Activated naive CD4-positive, alpha-beta T cell treated with Interleukin-2 at 50 U/mL for 16 hours (primary cell): ENCODE results near the gene ZNF878.
"Not testable (repeated sequence)": the region's sequence is repeated elsewhere in the genome, so short reads cannot be mapped to it uniquely, and the experiment has no call there.

Source experiments
- DNase-seq: peaks from one replicate; pipeline ENCODE4 v3.0.0-alpha.2; 2020

Gene ZNF878

DNA sequence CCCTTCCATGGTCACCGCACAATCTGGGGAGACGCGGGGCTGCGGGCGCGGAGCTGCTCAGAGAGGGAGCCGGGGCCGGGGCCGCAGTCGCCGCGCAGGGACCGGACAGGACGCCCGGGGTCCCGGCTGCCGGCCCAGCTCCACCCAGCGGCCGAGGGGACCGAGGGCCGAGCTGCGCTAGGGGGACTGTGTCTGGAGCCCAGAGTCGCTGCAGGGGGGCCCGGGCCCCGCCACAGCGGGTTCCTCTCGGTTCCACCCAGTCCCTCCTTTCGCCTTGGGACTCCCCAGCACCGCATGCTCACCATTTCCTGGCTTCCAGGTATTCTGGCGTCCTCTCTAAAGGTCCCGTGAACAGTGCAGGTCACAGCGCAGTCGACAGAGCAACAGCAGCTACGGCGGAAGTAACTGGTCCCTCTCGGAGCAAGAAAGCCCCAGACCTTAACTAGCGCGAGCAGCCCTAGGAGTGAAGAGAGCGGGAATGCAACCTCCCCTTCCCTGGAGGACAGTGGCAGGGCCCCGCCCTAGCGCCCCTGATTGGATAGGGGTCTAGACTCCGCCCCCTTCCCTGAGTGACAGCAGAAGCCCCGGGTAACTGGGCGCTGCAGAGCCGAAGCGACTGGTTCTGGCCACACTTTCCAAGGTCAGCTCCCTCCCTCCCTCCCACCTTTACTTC is at the start of gene ZNF878:
Gene ZNF878 (minus strand): TSS at position 465 of the 673 bp plus-strand sequence. CDS start 160 bp downstream, at position 305.
- DNase-seq, result peak; percentile 56

DNA sequence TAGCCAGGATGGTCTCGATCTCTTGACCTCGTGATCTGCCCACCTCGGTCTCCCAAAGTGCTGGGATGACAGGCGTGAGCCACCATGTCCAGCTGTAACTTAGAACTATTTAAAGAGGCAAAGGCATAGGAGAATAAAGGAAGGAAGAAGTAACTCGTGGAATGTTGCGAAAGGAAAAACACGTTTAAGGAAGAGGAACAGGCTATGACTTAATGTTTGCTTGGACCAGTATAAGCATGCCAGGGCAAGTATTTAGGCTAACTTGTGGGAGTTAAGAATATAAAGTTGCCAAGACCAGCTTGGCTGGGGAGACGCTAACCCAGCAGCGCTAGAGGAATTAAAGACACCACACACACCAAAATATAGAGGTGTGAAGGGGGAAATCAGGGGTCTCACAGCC is 45.3 kb upstream of the ZNF878 start:
- DNase-seq, result no peak

DNA sequence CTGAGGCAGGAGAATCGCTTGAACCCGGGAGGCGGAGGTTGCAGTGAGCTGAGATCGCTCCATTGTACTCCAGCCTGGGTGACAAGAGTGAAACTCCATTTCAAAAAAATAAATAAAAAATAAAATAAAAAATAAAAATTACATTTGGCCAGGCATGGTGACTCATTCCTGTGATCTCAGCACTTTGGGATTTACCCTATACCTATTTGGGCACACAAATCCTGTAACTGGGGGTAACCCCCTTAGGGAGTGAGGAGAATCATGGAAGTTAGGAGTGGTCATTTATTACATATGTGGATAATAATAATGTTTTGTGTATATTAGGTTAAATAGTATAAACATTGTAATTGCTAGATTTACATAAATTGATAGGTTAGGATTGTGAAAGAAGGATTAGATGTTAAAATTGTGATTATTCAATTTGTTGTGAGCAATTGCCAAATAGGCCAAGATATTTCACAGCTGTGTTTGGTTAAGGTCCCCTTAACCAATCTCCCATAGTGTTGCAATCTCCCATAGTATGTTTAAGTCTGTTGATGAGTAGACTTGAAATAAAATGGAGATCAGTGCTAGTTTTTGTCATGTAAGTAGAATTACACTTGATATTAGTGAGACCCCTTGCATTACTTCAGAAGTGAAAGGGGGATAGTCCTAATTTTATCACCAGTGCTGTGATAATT is 42.5 kb upstream of the ZNF878 start:
- DNase-seq, result no peak

DNA sequence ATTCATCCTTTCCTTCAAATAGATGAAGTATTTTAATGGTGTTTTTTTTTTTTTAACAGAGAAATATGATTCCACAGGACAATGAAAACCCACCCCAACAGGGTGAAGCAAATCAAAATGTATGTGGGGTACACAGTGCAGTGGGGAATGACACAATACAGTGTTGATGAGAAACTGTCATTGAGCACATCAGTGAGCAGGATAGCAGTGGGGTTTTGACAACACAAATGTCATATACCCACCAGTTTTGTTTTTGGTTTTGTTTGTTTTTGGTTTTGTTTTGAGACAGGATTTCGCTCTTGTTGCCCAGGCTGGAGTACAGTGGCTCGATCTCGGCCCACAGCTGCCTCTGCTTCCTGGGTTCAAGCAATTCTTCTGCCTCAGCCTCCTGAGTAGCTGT is 41.0 kb upstream of the ZNF878 start:
- DNase-seq, result no peak

DNA sequence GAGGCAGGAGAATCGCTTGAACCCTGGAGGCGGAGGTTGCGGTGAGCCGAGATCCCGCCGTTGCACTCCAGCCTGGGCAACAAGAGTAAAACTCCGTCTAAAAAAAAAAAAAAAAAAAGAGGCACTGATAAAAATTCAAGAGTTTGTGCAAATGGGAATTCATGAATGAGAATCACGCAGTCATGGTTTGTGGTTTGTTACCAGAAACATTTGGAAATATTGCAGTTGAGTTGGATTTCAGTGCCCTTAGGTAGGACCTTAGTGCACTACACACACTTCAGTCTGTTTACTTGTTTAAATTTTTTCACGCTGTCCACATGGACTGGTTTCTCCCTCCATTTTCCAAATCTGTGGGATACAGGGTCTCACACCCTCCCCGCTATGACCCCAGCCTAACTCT is 40.2 kb upstream of the ZNF878 start:
- DNase-seq, result no peak

DNA sequence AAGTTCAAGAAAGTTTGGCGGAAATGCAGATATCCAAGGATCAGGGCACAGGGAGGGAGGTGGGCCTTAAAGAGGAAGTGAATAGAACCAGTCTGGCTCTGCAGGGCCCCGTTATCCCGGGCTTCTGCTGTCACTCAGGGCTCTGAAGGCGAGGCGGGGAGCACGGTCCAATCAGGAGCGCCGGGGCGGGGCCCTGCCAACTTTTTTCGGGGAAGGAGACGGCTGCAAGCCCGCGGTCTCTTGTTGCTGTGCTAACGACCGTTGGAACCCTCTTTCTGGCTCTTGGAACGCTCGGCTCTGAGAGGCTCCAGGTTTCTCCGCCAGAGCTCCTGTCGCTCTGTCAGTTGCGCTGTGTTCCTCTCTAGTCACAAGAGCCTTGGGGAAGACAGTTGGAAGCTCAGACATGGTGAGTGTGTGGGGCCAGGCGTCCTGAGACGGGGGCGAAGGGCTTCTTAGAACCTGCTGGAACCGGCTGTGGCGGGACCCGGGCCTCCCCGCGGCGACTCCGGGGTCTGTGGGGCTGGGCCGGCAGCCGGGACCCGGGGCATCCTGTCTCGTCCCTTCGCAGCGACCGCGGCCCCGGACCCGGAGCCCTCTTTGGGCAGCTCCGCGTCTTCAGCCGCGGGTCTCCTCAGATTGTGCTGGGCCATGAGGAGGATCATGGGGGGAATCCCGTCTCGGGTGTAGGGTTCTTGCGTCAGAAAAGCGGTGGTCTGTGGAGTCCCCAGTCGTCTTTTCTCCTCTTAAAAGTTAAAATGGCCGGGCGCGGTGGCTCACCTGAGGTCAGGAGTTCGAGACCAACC is 39.5 kb upstream of the ZNF878 start:
- DNase-seq, result peak; percentile 57

DNA sequence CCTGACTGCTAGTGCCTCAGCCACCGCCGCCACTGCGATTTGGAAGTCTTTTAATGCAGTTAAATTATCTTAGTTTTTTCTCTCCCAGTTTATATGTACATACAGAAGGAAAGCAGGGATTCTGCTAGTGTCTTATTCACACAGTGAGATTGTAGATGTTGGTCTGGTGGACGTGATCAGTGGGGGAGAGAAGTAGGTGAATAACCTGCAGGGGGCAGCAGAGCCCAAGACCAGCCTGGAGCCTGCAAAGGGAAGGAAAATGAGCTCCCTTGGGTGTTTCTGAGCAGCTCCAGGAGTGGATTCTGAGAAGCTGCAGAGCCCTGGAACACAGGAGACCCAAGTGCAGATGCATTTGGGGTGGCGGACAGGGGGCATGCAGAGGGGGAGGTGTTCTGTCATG is 38.0 kb upstream of the ZNF878 start:
- peak; percentile 69 for DNase-seq

DNA sequence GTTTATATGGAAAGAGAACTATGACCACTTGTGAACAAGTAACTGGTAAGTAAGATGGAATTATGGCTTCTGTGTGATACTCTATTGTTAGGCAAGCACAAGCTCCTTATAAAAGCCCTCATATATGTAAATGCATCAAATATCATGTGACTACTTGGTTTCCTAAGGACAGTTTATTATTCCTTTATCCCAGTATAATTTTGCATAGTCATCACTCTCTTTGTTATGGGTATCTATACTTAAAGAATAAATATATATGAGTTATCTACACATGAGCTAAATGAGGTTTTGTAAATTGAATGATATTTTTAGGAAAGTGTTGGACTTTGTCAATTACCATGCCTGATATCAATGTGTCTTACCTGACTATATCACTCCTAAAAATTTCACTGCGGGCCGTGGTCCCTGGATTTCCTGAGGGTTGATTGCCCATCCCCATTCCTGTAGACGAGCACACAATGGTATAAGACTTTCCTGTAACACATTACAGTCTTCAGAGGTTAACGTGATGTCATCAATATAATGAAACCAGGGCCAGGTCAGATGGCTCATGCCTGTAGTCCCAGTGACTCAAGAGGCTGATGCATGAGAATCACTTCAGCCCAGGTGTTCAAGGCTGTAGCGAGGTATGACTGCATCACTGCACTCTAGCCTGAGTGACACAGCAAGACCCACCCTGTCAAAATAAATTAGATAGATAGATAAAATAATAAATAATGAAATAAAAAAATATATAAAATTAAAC is 32.5 kb upstream of the ZNF878 start:
- no peak for DNase-seq

DNA sequence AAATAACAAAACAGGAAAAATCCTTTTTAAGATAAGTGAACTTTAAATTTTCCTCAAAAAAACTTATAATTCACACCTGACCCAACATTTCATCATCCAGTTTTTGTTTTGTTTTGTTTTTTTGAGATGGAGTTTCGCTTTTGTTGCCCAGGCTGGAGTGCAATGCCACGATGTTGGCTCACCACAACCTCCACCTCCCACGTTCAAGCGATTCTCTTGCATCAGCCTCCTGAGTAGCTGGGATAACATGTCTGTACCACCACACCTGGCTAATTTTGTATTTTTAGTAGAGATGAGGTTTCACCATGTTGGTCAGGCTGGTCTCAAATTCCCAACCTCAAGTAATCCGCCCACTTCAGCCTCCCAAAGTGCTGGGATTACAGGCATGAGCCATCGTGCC is 30.6 kb upstream of the ZNF878 start:
- DNase-seq, result not testable (repeated sequence)

DNA sequence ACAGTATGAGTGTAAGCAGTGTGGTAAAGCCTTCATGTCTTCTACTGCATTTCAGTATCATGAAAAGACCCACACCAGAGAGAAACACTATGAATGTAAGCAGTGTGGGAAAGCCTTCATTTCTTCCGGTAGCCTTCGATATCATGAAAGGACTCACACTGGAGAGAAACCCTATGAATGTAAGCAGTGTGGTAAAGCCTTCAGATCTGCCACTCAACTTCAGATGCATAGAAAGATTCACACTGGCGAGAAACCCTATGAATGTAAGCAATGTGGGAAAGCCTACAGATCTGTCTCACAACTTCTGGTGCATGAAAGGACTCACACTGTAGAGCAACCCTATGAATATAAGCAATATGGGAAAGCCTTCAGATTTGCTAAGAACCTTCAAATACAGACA is 24.6 kb upstream of the ZNF878 start:
- DNase-seq, result no peak

DNA sequence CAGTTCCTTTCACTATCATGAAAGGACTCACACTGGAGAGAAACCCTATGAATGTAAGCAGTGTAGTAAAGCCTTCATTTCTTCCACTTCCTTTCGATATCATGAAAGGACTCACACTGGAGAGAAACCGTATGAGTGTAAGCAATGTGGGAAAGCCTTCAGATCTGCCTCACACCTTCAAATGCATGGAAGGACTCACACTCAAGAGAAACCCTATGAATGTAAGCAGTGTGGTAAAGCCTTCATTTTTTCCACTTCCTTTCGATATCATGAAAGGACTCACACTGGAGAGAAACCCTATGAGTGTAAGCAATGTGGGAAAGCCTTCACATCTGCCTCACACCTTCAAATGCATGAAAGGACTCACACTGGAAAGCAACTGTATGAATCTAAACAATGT is 23.6 kb upstream of the ZNF878 start:
- not testable (repeated sequence) for DNase-seq

DNA sequence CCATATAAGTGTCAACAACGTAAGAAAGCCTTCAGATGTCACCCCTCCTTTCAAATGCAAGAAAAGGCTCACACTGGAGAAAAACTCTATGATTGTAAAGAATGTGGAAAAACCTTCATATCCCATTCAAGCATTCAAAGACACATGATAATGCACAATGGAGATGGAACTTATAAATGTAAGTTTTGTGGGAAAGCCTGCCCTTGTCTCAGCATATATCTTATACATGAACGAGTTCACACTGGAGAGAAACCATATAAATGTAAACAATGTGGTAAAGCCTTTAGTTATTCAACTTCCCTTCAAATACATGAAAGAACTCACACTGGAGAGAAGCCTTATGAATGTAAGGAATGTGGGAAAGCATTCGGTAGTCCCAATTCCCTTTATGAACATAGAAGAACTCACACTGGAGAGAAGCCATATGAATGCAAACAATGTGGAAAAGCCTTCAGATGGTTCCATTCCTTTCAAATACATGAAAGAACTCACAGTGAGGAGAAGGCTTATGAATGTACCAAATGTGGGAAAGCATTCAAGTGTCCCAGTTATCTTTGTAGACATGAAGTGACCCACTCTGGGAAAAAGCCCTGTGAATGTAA is 22.9 kb upstream of the ZNF878 start:
- no peak for DNase-seq

DNA sequence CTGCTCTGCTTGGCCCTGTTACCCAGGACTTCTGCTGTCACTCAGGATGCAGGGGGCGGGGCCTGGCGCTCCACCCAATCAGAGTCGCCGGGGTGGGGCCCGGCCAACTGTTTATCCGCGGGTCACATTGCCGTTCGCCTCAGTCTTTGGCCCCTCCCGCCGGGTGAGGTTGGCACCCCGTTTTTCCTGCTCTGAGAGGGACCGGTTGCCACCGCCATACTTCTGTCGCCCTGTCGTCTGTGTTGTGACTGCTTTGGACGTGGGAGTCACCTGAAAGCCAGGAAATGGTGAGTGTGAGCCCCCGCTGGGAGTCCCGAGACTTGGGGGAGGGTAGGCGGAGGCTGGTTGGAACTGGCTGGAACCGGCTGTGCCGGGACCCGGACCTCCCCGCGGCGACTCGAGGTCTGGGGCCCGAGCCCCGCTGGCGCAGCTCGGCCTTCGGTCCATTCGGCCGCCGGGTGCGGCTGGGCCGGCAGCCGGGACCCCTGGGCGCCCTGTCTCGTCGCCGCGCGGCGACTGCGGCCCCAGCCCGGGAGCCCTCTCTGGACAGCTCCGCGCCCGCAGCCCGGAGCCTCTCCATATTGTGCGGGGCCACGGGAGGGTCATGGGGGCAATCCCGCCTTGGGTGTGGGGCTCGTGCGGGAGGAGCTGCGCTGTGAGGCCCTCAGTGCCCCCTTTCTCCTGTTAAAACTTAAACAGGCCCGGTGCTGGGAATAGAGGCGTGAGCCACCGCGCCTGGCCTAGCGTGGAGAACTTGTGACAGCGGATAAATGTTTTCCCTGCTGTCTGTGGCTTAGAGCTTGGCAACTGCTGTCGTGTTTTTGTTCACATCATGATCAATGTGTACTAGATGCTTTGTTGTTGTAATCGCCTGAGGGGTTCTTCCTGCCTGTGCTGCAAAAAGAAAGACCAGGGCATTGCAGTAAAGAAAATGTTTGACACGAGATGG is 12.1 kb upstream of the ZNF878 start, which contains the start of gene ZNF844:
Gene ZNF844 (plus strand): TSS at position 142 of the 949 bp plus-strand sequence. CDS start 143 bp downstream, at position 285.
- peak; percentile 77 for DNase-seq

DNA sequence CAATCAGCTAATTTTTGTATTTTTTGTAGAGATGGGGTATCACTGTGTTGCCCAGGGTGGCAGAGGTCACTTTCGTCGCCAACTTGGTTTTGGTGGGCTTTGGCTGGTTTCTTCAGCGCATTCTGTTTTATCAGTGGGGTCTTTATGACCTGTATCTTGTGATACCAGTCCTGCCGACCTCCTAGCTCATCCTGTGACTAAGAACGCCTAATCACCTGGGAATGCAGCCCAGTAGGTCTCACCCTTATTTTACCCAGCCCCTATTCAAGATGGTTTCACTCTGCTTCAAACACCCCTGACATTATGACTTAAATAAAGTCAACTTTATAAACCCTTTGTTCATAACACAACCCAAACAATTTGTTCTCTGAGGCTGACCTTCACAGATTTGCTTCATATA is 3.0 kb upstream of the ZNF878 start:
- DNase-seq, result no peak

DNA sequence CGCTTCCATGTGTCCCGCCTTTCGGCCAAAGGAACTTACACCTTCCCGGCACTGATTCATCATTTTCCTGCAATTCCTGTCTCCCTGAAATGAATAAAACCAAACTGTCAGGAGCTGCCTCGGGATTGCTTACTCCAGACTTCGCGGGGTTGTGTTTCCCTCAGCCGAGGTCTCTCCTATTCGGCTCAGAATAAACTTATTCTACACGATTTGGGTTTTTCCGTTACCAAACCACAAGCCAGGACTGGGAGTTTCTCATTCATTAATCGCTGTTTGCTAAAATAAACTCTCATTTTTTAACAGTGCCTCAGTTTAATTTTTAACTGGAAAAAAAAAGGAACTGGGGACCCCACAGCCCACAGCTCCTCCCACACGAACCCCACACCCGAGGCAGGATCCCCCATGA is 667 bp downstream of the ZNF878 start:
- DNase-seq, result no peak

DNA sequence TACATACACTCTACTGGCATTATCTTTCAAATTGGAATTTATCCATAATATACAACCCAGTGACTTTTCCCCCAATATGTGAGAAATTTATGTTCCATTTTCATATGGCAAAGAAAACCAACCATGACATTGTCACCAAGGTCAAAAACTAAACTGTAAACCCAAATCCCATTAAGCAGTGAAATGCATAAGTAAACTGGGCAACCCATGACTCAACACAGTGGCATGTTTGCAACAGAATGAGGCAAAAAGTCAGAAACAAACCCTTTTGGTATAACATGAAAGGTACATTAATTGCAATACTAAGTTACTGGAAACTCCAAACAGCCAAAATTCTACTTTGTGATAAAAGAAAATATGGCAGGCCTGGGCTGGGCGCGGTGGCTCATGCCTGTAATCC is 4.9 kb downstream of the ZNF878 start:
- no peak for DNase-seq

DNA sequence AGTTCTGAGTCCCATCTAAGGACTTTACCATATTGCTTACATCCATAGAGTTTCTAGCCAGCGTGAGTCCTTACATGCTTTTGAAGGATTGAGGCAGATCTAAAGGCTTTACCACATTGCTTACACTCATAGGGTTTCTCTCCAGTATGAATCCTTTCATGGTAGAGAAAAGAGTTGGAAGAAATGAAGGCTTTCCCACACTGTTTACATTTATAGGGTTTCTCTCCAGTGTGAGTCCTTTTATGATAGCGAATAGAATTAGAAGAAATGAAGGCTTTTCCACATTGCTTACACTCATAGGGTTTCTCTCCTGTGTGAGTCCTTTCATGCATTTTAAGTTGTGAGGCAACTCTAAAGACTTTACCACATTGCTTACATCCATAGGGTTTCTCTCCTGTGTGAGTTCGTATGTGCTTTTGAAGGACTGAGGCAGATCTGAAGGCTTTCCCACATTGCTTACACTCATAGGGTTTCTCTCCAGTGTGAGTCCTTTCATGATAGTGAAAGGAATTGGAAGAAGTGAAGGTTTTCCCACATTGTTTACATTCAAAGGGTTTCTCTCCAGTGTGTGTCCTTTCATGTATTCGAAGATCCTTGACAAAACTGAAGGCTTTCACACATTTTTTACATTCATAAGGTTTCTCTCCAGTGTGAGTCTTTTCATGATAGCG is 8.9 kb downstream of the ZNF878 start:
- DNase-seq, result no peak

DNA sequence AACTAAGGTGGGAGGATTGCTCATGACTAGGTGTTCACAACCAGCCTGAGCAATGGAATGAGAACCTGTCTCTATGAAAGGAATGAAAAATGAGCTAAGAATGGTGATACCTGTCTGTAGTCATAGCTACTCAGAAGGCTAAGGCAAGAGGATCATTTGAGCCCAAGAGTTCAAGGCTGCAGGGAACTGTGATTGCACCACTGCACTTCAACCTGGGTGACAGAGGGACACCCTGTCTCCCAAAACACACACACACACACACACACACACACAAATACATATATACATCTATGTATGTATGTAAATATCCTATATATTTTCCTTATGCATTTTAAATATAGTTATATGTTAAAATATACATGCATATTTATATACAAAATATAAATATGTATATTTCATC is 9.9 kb downstream of the ZNF878 start:
- DNase-seq, result no peak

DNA sequence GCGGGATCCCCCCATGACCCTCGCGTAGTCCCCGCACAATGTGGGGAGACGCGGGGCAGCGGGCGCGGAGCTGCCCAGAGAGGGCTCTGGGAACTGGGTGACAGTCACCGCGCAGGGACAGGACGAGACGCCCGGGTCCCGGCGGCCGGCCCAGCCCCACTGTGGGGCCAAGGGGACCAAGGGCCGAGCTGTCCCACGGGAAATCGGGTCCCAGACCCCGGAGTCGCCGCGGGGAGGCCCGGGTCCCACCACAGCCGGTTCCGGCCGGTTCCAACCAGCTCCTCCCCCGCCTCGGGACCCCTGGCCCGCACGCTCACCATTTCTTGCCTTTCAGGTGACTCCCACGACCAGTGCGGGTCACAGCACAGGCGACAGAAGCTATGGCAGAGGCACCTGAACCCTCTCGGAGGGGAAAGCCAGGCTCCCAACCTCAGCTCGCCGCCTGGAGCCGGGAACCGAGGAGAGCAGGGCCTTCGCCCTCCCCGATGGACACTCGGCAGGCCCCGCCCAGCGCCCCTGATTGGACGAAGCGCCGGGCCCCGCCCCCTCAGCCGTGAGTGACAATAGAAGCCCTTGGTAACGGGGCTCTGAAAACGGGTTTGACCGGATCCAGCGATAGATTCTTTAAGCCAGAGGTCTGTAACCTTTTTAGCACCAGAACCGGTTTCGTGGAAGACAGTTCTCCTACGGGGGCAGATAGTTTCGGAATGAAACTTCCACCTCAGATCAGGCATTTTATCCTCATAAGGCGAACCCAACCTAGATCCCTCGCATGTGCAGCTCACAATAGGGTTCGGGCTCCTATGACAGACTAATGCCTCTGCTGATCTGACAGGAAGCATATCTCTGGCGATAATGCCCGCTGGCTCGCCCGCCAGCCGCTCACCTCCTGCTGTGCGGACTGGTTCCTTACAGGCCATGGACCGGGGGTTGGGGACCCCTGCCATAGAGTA is 17.3 kb downstream of the ZNF878 start, which contains the start of gene ZNF433:
Gene ZNF433 (minus strand): TSS at position 460 of the 953 bp plus-strand sequence. CDS start 140 bp downstream, at position 320.
- peak; percentile 69 for DNase-seq
